ENCODE measurements around the gene COQ10A.

The COQ10A gene

GRCh38 chr12:56248711-56249110, 18.0 kb upstream of the COQ10A start:
- DNase-seq (ENCODE audit: extremely low spot score): no peak
- ChIA-PET POLR2A (interaction anchor here (3.2 to 4.5 kb wide), 2 partner anchors 9 to 27 kb away, joined by 8 to 14 read pairs; partner anchors contain the start of genes ANKRD52 and RNF41), CTCF (no interaction called here)
- TF ChIP-seq HDGF (IDR thresholded peaks at IDR 0.05; ENCODE audit: borderline replicate concordance) (no peak), PKNOX1 (IDR thresholded peaks at IDR 0.05) (no peak), ELF4 (IDR thresholded peaks at IDR 0.05) (no peak), FOXK2 (IDR thresholded peaks at IDR 0.05) (no peak), NFRKB (IDR thresholded peaks at IDR 0.05) (no peak), TARDBP (IDR thresholded peaks at IDR 0.05) (no peak), ARNT (IDR thresholded peaks at IDR 0.05) (no peak), SP1 (IDR thresholded peaks at IDR 0.05) (no peak), LEF1 (IDR thresholded peaks at IDR 0.05; ENCODE audit: borderline replicate concordance) (no peak), FOXA1 (IDR thresholded peaks at IDR 0.05) (no peak), FOXM1 (IDR thresholded peaks at IDR 0.05; ENCODE audit: borderline replicate concordance) (no peak), SUZ12 (IDR thresholded peaks at IDR 0.05) (no peak), BHLHE40 (IDR thresholded peaks at IDR 0.05; ENCODE audit: borderline replicate concordance) (no peak), CTBP1 (IDR thresholded peaks at IDR 0.05; ENCODE audit: borderline replicate concordance) (no peak), ZNF384 (IDR thresholded peaks at IDR 0.05) (no peak), L3MBTL2 (conservative IDR thresholded peaks at IDR 0.05) (no peak)

- ChIA-PET CTCF (no interaction called here), POLR2A (interaction anchor here (1.8 kb wide), 1 partner anchor 14 kb away, joined by 8 read pairs; the partner anchor contains the start of gene COQ10A)
- DNase-seq (ENCODE audit: extremely low spot score): no peak
- TF ChIP-seq BHLHE40 (IDR thresholded peaks at IDR 0.05; ENCODE audit: borderline replicate concordance): no peak
- TF ChIP-seq ELF4 (IDR thresholded peaks at IDR 0.05): no peak
- TF ChIP-seq ZNF384 (IDR thresholded peaks at IDR 0.05): no peak
- TF ChIP-seq FOXK2 (IDR thresholded peaks at IDR 0.05): no peak
- TF ChIP-seq NFRKB (IDR thresholded peaks at IDR 0.05): no peak
- no peak for TF ChIP-seq SUZ12 (IDR thresholded peaks at IDR 0.05)
- TF ChIP-seq PKNOX1 (IDR thresholded peaks at IDR 0.05): no peak
- no peak for TF ChIP-seq SP1 (IDR thresholded peaks at IDR 0.05)
- TF ChIP-seq HDGF (IDR thresholded peaks at IDR 0.05; ENCODE audit: borderline replicate concordance): no peak
- no peak for TF ChIP-seq TARDBP (IDR thresholded peaks at IDR 0.05)
- no peak for TF ChIP-seq FOXM1 (IDR thresholded peaks at IDR 0.05; ENCODE audit: borderline replicate concordance)
- TF ChIP-seq FOXA1 (IDR thresholded peaks at IDR 0.05): no peak
- no peak for TF ChIP-seq ARNT (IDR thresholded peaks at IDR 0.05)
- no peak for TF ChIP-seq LEF1 (IDR thresholded peaks at IDR 0.05; ENCODE audit: borderline replicate concordance)
- no peak for TF ChIP-seq CTBP1 (IDR thresholded peaks at IDR 0.05; ENCODE audit: borderline replicate concordance)
- no peak for TF ChIP-seq L3MBTL2 (conservative IDR thresholded peaks at IDR 0.05)
Observed at GRCh38 chr12:56252649-56253048, 14.1 kb upstream of the COQ10A start.

GRCh38 chr12:56253091-56253490, 13.7 kb upstream of the COQ10A start:
- no peak for TF ChIP-seq SUZ12 (IDR thresholded peaks at IDR 0.05)
- no peak for TF ChIP-seq FOXM1 (IDR thresholded peaks at IDR 0.05; ENCODE audit: borderline replicate concordance)
- TF ChIP-seq BHLHE40 (IDR thresholded peaks at IDR 0.05; ENCODE audit: borderline replicate concordance): no peak
- no peak for TF ChIP-seq ARNT (IDR thresholded peaks at IDR 0.05)
- no peak for TF ChIP-seq PKNOX1 (IDR thresholded peaks at IDR 0.05)
- TF ChIP-seq NFRKB (IDR thresholded peaks at IDR 0.05): no peak
- no peak for TF ChIP-seq ELF4 (IDR thresholded peaks at IDR 0.05)
- TF ChIP-seq L3MBTL2 (conservative IDR thresholded peaks at IDR 0.05): no peak
- CTCF ChIA-PET: no interaction called here
- POLR2A ChIA-PET: interaction anchor here (1.8 kb wide), 1 partner anchor 14 kb away, joined by 8 read pairs; the partner anchor contains the start of gene COQ10A
- no peak for DNase-seq (ENCODE audit: extremely low spot score)

- ChIA-PET POLR2A (interaction anchor here (3.2 kb wide), 1 partner anchor 11 kb away, joined by 17 read pairs; the partner anchor contains the start of gene COQ10A), CTCF (interaction anchor here (0.8 kb wide), 1 partner anchor 1562 kb away, joined by 3 read pairs; no protein-coding TSS in a partner anchor)
- DNase-seq (ENCODE audit: extremely low spot score): no peak
- TF ChIP-seq PKNOX1 (IDR thresholded peaks at IDR 0.05) (no peak), HDGF (IDR thresholded peaks at IDR 0.05; ENCODE audit: borderline replicate concordance) (no peak), BHLHE40 (IDR thresholded peaks at IDR 0.05; ENCODE audit: borderline replicate concordance) (no peak), SP1 (IDR thresholded peaks at IDR 0.05) (no peak), L3MBTL2 (conservative IDR thresholded peaks at IDR 0.05) (no peak), CTBP1 (IDR thresholded peaks at IDR 0.05; ENCODE audit: borderline replicate concordance) (no peak), NFRKB (IDR thresholded peaks at IDR 0.05) (no peak)
Observed at GRCh38 chr12:56255671-56256070, 11.1 kb upstream of the COQ10A start.

GRCh38 chr12:56256326-56256960, 10.3 kb upstream of the COQ10A start:
- ChIA-PET CTCF (interaction anchor here (0.8 kb wide), 2 partner anchors 9 to 1561 kb away, joined by 3 read pairs; no protein-coding TSS in a partner anchor), POLR2A (interaction anchor here (1.6 to 3.3 kb wide), 4 partner anchors 9 to 50 kb away, joined by 4 to 21 read pairs (median 12); partner anchors contain the start of genes COQ10A and RNF41)
- TF ChIP-seq BHLHE40 (IDR thresholded peaks at IDR 0.05; ENCODE audit: borderline replicate concordance) (no peak), SUZ12 (IDR thresholded peaks at IDR 0.05) (no peak), CTBP1 (IDR thresholded peaks at IDR 0.05; ENCODE audit: borderline replicate concordance) (no peak), ARNT (IDR thresholded peaks at IDR 0.05) (no peak), FOXK2 (IDR thresholded peaks at IDR 0.05) (no peak), TARDBP (IDR thresholded peaks at IDR 0.05) (no peak)
- DNase-seq (ENCODE audit: extremely low spot score): no peak
